NCI-H1105 (cell line): ENCODE results near the gene CCSER2.
"Not testable (repeated sequence)": the region's sequence is repeated elsewhere in the genome, so short reads cannot be mapped to it uniquely, and the experiment has no call there.

Experiments used
- DNase-seq: peaks from one replicate; lab custom pipeline; 2025; lab: John Stamatoyannopoulos, UW

CCSER2 gene, protein sequence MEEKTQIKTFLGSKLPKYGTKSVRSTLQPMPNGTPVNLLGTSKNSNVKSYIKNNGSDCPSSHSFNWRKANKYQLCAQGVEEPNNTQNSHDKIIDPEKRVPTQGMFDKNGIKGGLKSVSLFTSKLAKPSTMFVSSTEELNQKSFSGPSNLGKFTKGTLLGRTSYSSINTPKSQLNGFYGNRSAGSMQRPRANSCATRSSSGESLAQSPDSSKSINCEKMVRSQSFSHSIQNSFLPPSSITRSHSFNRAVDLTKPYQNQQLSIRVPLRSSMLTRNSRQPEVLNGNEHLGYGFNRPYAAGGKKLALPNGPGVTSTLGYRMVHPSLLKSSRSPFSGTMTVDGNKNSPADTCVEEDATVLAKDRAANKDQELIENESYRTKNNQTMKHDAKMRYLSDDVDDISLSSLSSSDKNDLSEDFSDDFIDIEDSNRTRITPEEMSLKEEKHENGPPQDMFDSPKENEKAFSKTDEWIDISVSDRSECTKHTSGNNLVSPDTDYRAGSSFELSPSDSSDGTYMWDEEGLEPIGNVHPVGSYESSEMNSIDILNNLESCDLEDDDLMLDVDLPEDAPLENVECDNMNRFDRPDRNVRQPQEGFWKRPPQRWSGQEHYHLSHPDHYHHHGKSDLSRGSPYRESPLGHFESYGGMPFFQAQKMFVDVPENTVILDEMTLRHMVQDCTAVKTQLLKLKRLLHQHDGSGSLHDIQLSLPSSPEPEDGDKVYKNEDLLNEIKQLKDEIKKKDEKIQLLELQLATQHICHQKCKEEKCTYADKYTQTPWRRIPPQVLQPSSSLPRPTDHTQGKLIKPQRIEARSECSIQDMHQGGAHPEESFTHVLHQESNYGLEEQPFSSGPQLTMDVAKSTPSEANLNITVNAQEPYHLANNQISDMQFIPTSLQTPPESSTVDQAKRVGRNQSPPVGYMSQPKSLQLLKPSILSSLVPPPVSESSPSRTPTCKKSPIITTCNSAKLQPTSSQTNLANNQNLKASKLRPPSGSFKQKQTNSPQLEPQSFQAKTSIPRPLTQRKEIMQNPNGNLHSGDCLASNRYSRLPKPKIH

DNA sequence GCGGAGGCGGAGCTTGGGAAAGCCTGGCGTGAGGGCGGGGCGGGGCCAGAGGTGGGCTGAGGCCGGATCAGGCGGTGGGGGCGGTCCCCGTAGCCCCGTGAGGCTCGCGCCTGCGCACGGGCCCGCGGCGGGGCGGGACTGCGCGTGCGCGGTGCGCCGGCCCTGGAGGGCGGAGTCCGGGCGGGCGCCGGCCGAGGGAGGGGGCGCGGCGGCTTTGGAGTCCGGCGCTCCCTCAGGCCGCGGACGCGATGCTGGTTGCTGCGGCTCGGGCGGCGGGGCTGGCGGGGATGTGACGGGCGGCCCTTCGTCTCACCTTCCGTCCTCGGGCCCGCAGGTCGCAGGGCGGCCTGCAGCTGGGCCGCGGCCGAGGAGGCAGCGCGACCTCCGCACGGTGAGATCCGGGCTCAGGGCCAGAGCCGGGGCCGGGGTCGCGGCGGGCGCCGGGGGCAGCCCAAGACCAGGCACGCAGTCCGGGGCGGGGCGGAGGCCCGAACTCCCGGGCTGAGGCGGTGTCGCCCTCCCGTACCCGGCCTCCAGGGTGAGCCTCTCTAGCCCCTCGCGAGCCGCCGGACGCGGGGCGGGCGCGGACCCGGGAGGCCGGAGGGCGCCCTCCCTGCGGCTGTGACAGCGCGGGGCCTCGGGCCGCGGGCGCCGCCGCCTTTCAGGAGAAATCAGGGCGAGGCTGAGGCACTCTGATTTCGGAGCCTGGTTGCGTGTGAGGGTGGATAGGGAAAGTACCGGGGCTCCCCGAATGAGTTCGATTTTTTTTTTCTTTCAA, at the start of gene CCSER2:
Gene CCSER2, plus strand, starts transcription at position 172 of the 778 bp plus-strand sequence. CDS start 42,464 bp downstream, outside the sequence.
- DNase-seq = peak; percentile 57

DNA sequence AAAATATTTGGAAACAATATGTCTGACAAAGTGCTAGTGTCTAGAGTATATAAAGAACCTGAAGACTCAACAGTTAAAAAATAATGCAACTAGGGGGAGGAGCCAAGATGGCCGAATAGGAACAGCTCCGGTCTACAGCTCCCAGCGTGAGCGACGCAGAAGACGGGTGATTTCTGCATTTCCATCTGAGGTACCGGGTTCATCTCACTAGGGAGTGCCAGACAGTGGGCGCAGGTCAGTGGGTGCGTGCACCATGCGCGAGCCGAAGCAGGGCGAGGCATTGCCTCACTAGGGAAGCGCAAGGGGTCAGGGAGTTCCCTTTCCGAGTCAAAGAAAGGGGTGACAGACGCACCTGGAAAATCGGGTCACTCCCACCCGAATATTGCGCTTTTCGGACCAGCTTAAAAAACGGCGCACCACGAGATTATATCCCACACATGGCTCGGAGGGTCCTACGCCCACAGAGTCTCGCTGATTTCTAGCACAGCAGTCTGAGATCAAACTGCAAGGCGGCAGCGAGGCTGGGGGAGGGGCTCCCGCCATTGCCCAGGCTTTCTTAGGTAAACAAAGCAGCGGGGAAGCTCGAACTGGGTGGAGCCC, 48.4 kb upstream of the CCSER2 start:
- DNase-seq = not testable (repeated sequence)

DNA sequence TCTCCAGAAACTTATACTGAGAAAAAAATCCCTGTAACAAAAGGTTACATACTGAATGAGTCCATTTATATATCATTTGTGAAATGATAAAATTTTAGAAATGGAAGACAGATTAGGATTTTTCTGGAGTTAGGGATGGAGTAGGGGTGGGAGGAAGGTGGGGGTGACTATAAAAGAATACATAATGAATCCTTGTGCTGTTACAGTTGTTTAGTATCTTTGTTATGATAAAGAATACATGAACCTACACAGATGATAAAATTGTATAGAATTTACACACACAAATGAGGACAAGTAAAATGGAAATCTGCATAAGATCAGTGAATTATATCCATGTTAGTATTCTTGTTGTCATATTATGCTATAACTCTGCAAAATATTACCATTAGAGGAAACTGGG, 41.7 kb upstream of the CCSER2 start:
- no peak for DNase-seq

DNA sequence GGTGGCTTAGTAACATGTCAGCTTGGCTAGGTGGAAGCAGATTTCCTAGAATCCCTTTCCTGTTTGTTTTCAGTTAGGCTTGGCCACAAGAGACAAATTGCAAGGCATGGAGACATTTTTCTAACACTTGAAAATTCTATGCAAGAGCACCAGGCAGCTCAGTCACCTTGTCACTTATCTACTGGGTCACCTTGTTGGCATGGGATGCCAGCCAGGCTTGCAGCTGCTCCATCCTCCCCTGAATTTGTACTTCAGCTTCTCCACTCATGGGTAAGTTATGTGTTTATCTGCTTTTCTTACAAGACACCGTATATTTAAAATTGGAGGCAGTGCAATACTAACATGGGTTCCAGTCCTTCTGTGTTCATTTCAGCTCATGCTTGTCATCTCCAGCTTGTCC, 40.2 kb upstream of the CCSER2 start:
- DNase-seq = no peak

DNA sequence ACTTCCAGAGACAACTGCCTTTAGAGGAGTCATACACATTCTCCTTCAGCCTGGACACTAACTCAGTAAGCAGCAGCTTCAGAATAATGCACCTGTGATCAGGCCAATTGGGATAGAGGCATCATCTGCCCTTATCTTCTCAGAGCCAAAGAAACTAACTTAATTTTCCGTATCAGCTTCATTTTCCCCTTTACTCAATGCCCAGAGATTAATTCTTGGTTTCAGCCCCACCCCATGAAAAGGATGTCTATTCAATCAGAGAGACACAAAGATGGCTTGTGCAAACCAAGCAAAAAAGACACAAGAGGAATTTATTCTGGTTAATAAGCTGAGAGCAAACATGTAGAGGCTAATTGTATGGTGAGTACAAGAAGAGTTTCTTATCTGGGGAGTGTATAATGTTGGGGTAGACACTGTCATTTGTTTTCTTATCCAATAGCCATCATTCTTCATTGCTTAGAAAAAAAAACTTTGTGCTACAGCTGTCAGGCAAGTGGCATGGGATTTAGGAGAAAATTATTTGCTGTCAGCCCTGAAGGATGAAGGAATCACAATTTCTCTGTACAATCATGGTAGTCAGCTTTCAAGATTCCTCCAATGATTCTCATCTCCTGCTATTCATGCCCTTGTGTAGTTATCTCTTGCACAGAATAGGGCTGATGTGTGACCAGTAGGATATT, 38.7 kb upstream of the CCSER2 start:
- no peak for DNase-seq

DNA sequence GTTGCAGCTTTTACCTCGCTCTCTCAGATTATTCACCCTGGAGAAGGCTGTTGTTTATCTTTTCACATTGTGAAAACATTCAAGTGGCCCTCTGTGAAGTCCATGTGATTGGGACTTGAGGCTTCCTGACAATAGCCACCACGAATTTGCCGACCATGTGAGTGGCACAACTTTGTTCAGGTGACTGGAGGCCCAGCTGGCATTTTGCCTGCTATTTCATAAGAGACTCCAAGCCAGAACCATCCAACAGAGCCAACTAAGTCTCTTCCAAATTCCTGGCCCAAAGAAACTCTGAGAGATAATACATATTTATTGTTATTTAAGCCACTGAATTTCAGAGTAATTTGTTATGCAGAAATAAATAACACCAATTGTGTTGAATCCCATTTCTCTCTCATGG, 38.2 kb upstream of the CCSER2 start:
- no peak for DNase-seq

DNA sequence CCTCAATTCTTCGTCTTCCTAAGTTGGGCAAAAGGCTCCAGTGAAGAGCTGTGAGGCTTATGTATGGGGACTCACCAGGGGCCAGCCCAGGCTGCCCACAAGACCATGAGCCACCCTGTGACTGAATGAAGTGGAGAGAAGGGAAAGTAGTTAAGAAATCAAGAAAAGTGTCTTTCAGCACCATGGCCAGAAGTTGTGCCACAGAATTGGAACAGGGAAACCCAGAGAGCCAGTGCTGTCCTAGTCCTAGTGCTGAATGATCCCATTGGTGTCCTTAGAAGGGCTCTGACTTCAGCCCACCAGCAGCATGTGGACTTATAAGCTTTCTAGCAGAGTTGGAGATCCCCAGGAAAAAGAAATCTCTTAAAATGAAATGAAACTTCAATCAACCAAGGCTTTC, 37.0 kb upstream of the CCSER2 start:
- no peak for DNase-seq

DNA sequence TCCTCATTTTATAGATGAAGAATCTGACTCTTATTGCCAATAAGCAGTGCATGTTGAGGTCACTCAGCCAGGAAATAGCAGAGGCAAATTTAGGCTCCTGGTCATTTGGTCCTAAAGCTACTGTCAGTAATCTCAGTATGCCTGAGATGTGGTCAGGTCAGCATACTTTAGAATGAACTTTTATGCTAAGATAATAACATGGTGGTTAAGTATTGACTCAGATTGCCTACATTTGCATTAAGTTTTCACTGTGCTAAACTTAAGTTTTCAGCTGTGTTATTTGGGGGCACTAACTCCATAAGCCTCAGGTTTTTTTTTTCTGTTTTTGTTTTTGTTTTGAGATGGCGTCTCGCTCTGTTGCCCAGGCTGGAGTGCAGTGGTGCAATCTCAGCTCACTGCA, 35.9 kb upstream of the CCSER2 start:
- no peak for DNase-seq

DNA sequence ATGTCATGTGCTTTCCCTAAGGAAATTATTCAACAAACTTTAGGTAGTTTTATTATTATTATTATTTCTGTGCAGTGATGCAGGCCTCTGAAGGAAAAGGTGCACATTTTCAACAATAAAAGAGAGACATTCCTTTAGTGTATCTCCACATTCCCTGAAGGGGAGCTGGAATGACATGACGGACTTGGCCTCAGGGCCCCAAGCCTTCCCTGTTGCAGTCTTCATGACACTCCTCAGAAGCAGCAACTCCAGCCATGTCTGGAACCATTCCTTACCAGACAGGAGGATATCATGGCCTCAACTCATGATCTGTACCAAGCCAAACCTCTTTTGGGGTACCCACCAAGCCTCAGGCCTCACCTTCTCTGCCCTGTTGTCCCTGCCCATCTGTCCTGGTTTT, 35.2 kb upstream of the CCSER2 start:
- no peak for DNase-seq

DNA sequence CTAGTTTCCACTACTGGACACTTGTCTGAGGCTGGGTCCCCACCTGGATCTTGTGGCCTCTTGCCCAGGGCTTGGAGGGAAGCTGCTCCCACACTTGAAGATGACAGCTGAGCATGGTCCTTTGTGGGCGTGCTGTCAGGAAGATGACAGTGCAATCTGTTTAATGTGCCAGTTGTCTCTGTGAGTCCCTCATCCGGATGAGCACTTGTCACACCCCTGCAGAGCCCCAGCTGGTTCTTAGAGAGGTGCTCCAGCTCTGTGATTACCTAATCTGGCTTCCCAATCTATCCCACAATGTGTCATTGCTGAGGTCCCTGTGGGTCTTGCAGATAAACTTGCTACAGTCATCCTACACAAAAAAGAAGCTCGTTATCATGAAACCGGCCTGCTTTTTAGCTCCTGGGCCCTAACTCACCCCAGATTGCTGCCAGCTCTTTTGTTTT, 34.8 kb upstream of the CCSER2 start:
- DNase-seq = no peak

DNA sequence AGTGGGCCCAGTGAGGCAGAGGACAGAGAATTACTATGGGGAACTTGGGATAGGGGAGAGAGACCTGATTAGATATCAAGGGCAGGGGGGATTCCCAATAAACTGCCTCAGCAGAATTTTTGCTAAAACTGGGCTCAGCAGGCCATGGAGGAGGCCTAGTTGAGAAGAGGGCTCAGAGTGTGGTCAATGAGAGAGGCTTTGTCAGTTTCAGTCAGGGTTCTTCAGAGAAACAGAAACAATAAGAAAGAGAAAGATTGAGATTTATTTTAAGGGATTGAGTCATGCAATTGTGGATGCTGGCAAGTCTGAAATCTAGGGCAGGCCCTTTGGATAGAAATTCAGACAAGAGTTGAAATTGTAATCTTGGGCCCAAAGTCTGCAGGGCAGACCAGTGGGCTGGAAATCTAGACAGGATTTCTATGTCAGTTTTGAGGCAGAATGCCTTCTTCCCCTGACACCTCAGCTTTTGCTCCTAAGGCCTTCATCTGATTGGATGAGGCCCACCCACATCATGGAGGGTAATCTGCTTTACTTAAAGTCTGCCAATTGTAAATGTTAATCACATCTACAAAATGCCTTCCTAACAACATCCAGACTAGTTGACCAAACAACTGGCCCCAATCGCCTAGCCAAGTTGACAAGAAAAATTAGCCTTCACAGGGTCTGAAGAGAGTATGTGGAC, 33.5 kb upstream of the CCSER2 start:
- no peak for DNase-seq

DNA sequence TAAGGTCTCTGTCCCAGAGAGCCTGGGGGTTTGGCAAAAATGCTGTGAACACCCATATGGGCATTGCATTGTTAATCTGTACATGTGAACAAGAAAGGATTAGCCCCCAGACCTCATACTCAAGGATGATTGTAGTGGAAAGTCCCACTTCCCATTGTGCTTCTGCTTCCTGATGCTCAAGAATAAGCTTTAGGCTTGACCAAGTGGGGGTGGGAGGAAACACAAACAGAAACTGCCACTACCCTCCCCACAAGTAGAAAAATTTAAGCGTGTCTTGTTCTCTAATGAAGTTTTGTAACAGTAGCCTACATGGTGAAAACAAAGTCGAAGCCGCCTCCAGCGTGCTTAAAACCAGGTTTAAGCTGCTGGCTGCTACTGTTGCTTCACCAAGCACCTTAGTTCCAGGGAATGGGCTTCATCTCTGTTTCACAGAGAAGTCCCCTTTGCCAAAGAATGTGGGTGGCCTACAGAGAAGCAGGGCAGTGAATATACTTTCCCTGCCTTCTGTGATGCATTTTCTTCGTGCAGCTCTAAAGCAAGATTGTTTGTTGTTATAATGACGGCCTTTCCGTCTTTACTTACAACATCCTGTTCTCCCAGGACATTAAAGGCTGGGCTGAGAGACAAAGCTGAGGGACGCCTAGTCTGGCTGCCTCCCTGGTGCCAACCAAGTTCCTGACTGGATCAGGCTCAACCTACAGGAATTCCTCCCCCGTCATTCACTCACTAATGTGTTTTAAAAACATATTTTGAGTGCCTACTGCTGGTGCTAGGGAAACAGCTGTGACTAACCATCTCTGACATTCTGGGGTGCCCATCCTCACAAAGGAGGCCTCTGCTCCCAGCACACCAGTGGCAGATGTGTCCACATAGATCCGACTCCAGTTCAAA, 32.1 kb upstream of the CCSER2 start:
- no peak for DNase-seq

DNA sequence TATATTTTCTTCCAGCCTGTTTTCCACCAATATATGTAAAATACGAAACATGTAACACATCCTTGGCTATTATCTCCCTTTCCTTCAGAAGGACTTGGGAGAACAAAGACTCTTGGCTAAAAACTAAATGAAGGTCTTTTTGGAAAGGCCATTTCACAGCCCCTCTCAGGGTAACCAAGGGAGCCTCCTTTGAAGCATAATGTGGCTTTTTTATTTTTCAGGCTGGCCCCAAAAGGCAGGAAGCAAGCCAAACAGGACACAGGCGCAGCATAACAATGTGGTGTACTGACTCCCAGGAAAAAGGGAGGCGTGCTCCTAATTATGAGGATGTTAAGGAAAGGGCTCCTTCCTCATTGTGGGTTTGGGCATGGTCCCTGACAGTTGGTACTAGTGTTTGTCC, 30.3 kb upstream of the CCSER2 start:
- DNase-seq = no peak

DNA sequence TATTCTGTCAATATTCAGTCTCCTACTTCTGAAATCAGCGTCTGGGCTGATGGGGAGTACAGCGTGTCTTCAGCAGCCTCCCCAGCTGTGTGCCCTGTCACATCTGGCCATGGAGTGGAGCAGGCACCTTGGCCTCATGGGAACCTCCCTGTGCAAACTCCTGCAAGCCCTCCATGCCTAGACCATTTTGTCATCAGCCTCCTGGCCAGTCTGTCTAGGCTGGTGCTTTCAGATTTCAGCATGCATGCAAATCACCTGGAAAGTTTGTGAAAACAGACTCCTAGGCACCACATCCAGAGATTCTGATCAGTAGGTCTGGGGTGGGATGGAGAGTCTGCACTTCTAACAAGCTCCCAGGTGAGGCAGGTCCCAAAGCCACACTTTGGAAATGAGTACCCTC, 26.2 kb upstream of the CCSER2 start:
- no peak for DNase-seq

DNA sequence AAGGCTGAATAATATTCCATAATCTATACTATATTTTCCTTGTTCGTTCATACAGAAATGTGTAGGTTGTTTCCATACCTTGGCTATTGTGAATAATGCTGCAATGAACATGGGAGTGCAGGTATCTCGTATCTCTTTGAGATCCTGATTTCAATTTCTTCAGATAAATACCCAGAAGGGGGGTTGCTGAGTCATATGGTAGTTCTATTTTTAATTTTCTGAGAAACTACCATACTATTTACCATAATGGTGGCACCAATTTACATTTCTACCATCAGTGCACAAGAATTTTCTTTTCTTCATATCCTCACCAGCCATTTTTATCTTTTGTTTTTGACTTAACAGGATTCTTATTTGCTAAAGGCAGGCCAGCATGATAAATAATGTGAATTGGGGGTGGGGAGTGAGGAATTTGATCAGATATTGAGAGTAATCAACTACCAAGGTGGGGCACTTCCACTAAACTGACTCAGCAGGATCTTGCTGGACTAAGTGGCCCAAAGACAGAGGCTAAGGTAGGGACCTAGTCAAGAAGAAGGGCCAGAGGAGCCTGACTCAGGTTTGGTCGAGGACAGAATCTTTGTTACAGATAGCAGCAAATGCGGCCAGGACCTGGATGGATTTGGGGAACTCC, 21.5 kb upstream of the CCSER2 start:
- no peak for DNase-seq

DNA sequence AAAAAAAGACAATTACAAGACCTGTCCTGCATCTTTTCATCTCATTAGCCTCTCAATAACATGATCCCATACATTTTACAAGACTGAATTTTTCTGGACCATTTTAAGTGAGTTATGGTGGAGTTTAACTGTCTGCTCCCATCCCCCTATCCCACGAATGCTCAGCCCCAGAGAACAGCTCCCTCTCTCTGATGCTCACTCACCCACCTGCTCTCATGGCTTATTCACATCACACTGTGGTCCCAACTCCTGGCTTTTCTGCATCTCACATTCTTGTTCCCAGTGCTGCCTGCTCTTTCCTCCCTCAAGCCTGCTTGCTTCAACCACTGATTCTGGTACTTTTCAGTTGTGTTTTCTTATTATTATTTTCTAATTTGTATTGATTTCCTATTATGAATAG, 20.4 kb upstream of the CCSER2 start:
- DNase-seq = no peak

DNA sequence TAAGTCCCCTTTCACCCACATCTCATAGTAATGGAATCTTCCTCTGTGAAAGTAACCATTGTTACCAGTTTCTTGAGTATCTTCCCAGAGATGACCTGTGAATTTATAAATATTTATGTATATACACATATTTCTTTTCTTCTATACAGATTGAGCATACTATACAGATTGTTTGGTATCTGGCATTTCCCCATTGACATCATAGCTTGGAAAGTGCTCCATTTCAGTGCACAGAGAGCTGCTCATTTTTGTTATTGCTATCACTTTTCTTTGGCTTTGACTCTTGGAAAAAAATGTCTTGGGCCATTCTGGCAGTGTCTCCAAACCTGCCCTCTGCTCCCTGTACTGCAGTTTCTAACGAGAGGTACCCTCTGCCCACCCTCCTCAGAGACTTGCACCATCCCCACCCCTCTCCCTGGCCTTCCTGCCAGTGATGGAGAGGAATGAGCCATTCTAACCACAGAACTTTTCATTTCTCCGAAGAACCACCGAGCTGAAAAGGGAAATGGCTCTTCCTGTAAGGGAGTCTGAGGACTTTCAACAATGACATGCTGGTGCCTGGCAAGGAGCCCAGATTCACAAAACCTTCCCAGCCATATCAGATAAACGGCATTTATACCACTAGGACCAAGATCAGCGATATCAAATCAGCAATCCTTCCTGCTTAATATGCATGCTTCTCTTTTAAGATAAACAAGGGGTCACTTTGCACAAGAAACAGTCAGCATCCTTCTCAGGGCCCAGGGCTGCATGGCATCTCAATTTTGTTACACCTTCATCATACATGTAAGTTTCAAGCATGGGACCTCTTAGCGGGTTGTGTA, 19.7 kb upstream of the CCSER2 start:
- peak; percentile 13 for DNase-seq

DNA sequence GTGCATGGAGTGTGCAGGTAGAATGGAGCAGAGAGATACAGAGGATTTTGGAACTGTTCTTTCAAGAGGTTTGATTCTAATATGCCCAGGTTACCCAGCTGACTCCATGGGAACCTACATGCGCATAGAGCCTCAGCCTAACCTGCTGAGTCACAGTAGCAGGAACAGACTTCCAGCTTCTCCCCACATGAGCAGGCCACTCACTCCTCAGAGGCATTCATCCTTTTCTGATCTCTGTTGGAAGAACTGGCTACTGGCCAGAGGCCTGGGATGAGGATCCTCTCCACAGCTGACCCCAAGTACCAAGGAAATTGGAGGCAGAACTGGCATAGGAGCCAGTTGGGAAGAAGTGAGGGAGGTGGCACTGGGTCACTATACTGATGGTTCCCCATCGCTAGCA, 17.9 kb upstream of the CCSER2 start:
- no peak for DNase-seq
